KMS-11 (cell line): ENCODE results near the gene CD99L2.
A peak's percentile ranks its signal among the peaks of the same experiment; 100 is the strongest.

ENCODE experiments used
- H2AFZ ChIP-seq: fragments of 200-600 bp; sonication (generic); 2 replicates; pipeline ENCODE4 v1.6.1; 2016; ENCODE audit warnings: antibody characterized with exemption, mixed run types, low read depth
- H3K27ac ChIP-seq: fragments of 200-600 bp; sonication (generic); 2 replicates; pipeline ENCODE4 v1.6.1; 2016; ENCODE audit warnings: mild to moderate bottlenecking, mixed run types
- H3K27me3 ChIP-seq: fragments of 200-600 bp; sonication (generic); 2 replicates; pipeline ENCODE4 v1.6.1; 2017; ENCODE audit warnings: mild to moderate bottlenecking, low read depth, mixed run types, moderate library complexity; ENCODE audit not compliant: insufficient read depth
- H3K36me3 ChIP-seq: fragments of 200-600 bp; sonication (generic); 2 replicates; pipeline ENCODE4 v1.6.1; 2017; ENCODE audit warnings: mild to moderate bottlenecking, mixed run types; ENCODE audit not compliant: insufficient read depth
- H3K4me1 ChIP-seq: fragments of 200-600 bp; sonication (generic); 2 replicates; pipeline ENCODE4 v1.6.1; 2016; ENCODE audit warnings: mild to moderate bottlenecking, low read depth, mixed run types; ENCODE audit not compliant: poor library complexity, severe bottlenecking
- H3K4me2 ChIP-seq: fragments of 200-600 bp; sonication (generic); 2 replicates; pipeline ENCODE4 v1.7.0; 2016; ENCODE audit warnings: mild to moderate bottlenecking, mixed run types
- H3K4me3 ChIP-seq: fragments of 200-600 bp; sonication (generic); IDR thresholded peaks from 2 replicates; pipeline ENCODE4 v1.6.1; 2017; ENCODE audit warnings: low read depth, low read length, mixed read lengths; ENCODE audit not compliant: insufficient read depth
- H3K79me2 ChIP-seq: fragments of 200-600 bp; sonication (generic); 2 replicates; pipeline ENCODE4 v1.6.1; 2016; ENCODE audit warnings: low read depth, mixed run types; ENCODE audit not compliant: insufficient read depth
- H3K9ac ChIP-seq: fragments of 200-600 bp; sonication (generic); 2 replicates; pipeline ENCODE4 v1.6.1; 2016; ENCODE audit warnings: mild to moderate bottlenecking, mixed run types
- H4K20me1 ChIP-seq: fragments of 200-600 bp; sonication (generic); 2 replicates; pipeline ENCODE4 v1.6.1; 2016; ENCODE audit warnings: mild to moderate bottlenecking, mixed run types; ENCODE audit not compliant: insufficient read depth
- CTCF ChIP-seq: fragments of 200-600 bp; sonication (generic); conservative IDR thresholded peaks from 2 replicates; pipeline ENCODE4 v1.6.1; 2017; ENCODE audit warnings: low read depth, mild to moderate bottlenecking, antibody characterized with exemption, low read length, moderate library complexity, mixed read lengths

CD99L2 gene

DNA sequence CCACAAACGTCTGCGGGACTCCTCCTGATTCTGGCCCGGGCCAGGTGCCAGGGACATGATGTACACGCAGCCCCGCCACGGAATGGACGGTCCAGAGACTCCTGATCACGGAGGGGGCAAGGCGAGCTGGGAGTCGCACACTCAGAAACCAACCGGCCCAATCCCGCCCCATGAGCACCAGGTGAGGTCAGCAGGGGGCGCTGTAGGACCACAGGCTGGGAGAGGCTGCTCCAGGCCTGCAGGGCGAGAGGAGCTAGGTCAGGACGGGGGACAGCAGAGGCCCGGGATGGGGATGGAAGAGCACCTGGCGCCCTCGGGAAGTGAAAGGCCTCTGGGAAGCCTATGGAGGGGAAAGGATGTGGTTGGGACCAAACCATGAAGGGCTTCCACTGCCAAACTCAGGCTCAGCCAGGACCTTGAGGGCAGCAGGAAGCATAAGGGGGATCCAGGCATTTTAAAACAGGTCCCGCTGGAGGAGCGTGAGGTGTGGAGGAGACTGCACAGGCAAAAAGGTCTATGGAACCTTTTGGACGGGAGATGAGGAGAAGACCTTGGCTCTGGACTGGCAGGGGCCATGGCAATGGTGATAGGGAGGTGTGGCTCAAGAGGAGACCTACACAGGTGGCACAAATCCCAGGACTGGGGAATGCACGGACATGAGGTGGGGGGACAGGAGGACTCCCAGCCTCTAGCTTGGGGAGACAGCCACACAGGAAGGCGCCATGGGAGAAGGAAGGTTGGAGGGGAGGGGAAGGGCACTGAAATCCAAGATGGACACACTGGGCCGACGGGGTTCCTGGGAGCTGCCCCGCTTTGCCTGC, 126.1 kb downstream of the CD99L2 start:
- no peak overlapping the region for H3K4me3 ChIP-seq
- TF ChIP-seq CTCF: peak; percentile 83
- no peaks in the 10 kb centered on the region for H4K20me1 ChIP-seq
- no peaks in the 10 kb centered on the region for H3K36me3 ChIP-seq
- H2AFZ ChIP-seq: no peak overlapping the region
- H3K27me3 ChIP-seq: no peaks in the 10 kb centered on the region
- no peak overlapping the region for H3K9ac ChIP-seq
- no peaks in the 10 kb centered on the region for H3K79me2 ChIP-seq
- H3K4me1 ChIP-seq: no peaks in the 10 kb centered on the region
- H3K4me2 ChIP-seq: no peak overlapping the region
- H3K27ac ChIP-seq: no peak overlapping the region

DNA sequence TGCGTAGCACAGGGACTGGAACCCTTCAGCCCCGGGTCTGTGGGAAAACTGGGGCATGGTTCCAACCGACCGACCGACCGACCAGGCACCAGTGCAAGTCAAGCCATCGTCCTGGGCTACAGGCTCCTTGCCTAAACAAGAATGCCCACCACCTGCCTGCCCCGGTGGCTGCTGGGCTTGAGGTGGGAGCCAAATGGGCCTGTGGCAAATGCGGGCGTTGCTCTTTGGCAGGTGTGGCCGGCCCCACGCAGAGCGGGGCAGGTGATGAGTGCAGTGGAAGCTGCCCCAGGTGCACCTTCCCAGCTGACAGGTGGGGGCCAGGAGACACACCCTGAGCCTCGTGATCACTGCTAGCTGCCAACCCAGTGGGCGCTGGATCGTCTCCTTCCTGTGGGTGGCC, 127.4 kb downstream of the CD99L2 start:
- Histone ChIP-seq H3K9ac (no peak overlapping the region), H3K4me3 (no peak overlapping the region), H3K27me3 (no peaks in the 10 kb centered on the region), H2AFZ (no peak overlapping the region), H4K20me1 (no peaks in the 10 kb centered on the region), H3K4me1 (no peaks in the 10 kb centered on the region), H3K36me3 (no peaks in the 10 kb centered on the region), H3K79me2 (no peaks in the 10 kb centered on the region), H3K27ac (no peak overlapping the region), H3K4me2 (no peak overlapping the region)
- no peak for TF ChIP-seq CTCF

- H3K4me3 ChIP-seq: no peak overlapping the region
- no peaks in the 10 kb centered on the region for H3K79me2 ChIP-seq
- no peak overlapping the region for H3K4me2 ChIP-seq
- no peak overlapping the region for H2AFZ ChIP-seq
- H3K36me3 ChIP-seq: no peaks in the 10 kb centered on the region
- no peaks in the 10 kb centered on the region for H3K4me1 ChIP-seq
- H4K20me1 ChIP-seq: no peaks in the 10 kb centered on the region
- H3K27ac ChIP-seq: no peak overlapping the region
- no peak overlapping the region for H3K9ac ChIP-seq
- no peaks in the 10 kb centered on the region for H3K27me3 ChIP-seq
- TF ChIP-seq CTCF: no peak
Observed at GRCh38 chrX:150770623-150771022, 127.8 kb downstream of the CD99L2 start.

DNA sequence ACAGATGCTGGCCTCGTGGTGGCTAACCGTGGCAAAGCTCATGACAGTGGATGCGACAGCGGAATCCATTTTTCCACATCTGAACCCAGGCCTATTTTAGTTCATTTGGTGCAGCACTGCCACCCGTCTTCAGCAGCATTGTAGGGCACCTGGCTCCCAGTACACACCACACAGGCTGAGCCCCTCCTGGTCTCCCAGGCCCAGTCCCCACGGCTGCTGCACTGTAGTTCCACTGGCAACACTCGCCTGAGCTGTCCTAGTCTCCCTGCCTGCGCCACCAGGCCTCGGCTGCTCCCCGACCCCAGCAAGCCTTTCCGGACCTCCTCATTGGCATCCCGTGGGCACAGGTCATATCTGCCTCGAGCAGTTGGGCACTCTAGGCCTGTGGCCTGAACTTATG, 129.1 kb downstream of the CD99L2 start:
- Histone ChIP-seq H2AFZ (no peak overlapping the region), H3K4me2 (no peak overlapping the region), H3K27me3 (no peaks in the 10 kb centered on the region), H3K4me3 (no peak overlapping the region), H3K27ac (no peak overlapping the region), H3K79me2 (no peaks in the 10 kb centered on the region), H3K4me1 (no peaks in the 10 kb centered on the region), H3K9ac (no peak overlapping the region), H4K20me1 (no peaks in the 10 kb centered on the region), H3K36me3 (no peaks in the 10 kb centered on the region)
- no peak for TF ChIP-seq CTCF
